ENCODE measurements around the gene MEX3C. TPM values are rescaled to one million over a fixed set of nuclear protein-coding genes. Genes with fewer than 3 reads are reported as not detected.
A peak's percentile ranks its signal among the peaks of the same experiment; 100 is the strongest.

MEX3C gene
- total RNA-seq, 4 donors from 2014 or later = 21.1 to 46.5 (median 29.3) TPM

DNA sequence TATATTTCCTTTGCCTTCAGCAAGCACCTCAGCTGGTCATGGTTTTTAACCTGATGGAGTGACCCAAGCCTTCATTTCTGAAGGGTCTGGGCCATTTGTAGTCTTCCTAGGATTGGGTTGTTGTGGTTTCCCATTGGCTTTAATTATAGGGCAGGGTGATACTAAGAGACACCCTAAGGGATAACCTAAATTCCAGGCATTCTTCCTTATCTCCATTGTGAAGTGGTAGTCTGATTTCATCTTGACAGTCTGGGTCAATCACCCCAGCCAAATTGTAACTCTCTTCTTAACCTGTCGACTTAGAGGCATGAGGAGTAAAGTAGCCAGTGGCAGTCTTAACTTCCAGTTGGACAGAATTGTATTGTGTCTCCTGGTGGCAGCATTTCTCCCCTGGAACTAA lies 30.2 kb upstream of the MEX3C start:
- DNase-seq (ENCODE audit: low spot score) (no peak), ATAC-seq (ENCODE audit: low FRiP score) (no peak)

DNA sequence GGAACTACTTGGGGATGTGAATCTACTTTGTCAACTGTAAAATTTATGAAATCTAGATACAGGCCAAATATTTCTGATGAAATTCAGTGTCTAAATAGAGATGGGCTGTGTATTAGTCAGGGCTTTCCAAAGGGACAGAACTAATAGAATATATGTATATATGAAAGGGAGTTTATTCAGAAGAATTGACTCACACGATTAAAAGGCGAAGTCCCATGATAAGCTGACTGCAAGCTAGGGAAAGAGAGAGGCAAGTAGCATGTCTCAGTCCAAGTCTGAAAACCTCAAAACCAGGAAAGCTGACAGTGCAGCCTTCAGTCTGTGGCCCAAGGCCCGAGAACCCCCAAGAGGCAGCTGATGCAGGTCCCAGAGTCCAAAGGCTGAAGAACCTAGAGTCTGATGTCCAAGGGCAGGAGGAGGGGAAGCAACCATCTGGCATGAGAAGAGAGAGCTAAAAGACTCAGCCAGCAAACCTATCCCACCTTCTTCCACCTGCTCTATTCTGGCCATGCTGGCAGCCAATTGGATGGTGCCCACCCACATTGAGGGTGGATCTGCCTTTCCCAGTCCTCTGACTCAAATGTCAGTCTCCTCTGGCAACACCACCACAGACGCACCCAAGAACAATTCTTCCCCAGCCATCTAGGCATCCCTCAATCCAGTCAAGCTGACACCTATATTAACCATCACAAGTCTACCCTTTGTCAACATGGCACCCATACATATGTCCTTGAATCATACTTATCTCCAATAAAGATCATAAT lies 29.3 kb upstream of the MEX3C start:
- DNase-seq (ENCODE audit: low spot score) (no peak), ATAC-seq (ENCODE audit: low FRiP score) (no peak)
- TF ChIP-seq CTCF (IDR thresholded peaks at IDR 0.05) = no peak

More for the DNA sequence above, 30.2 kb upstream of the MEX3C start:
- no peak for TF ChIP-seq CTCF (IDR thresholded peaks at IDR 0.05)

- ATAC-seq (ENCODE audit: low FRiP score) = no peak
- no peak for TF ChIP-seq CTCF (IDR thresholded peaks at IDR 0.05)
- DNase-seq (ENCODE audit: low spot score) = no peak
These were observed 28.6 kb upstream of the MEX3C start for GRCh38 chr18:51226068-51226467.

- DNase-seq (ENCODE audit: low spot score) = no peak
- no peak for TF ChIP-seq CTCF (IDR thresholded peaks at IDR 0.05)
- ATAC-seq (ENCODE audit: low FRiP score) = no peak
These were observed 15.1 kb upstream of the MEX3C start for GRCh38 chr18:51212606-51213005.

DNA sequence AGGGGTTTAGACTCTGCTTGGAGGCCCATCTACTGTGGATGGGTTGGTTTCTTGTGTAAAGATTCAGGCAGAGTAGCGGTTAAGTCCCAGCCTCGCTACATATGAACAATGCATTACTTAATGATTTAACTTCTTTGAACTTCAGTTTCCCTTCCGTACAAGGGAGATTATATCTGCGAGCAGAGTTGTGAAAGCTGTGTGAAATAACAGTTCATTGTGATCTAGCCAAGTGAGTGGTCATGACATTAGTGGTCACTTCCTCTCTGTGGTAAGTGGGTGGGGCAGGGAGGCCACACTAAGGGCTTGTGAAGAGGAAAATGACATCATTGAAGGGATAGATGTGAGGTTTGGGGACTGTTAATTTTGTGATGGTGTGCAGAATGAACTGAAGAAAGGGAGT lies 14.1 kb upstream of the MEX3C start:
- TF ChIP-seq CTCF (IDR thresholded peaks at IDR 0.05) = no peak
- no peak for DNase-seq (ENCODE audit: low spot score)

GRCh38 chr18:51196811-51197660 lies 445 bp downstream of the MEX3C start:
- ATAC-seq (ENCODE audit: low FRiP score) (peak; percentile 29), DNase-seq (ENCODE audit: low spot score) (no peak)
- TF ChIP-seq CTCF (IDR thresholded peaks at IDR 0.05) = no peak

More for the DNA sequence above, 14.1 kb upstream of the MEX3C start:
- peak; percentile 51 for ATAC-seq (ENCODE audit: low FRiP score)

Measured in omental fat pad (tissue), 4 donors.